HL-60 (cell line): Measurements from ENCODE around the gene PITX1.

ENCODE experiments used
- DNase-seq, 2 experiments: peaks; one replicate each; pipeline ENCODE4 v3.0.0-alpha.2; 2010 to 2020; ENCODE audit warnings: low read depth in 1 of 2, low spot score in 1 of 2
- H3K27ac ChIP-seq: fragments of 250-450 bp; sonication (Bioruptor Pico); replicated peaks from 2 replicates; pipeline ENCODE4 v1.5.1; 2020; ENCODE audit warnings: mild to moderate bottlenecking, moderate library complexity
- H3K27me3 ChIP-seq: fragments of 250-450 bp; sonication (Bioruptor Pico); 2 replicates; pipeline ENCODE4 v1.5.1; 2021; ENCODE audit warnings: mild to moderate bottlenecking, moderate library complexity; ENCODE audit not compliant: insufficient read depth, poor library complexity, severe bottlenecking
- H3K4me3 ChIP-seq: replicated peaks from 2 replicates; pipeline ENCODE4 v1.5.1; 2011; ENCODE audit warnings: mild to moderate bottlenecking, control low read depth, low read length; ENCODE audit not compliant: insufficient read depth
- GABPA ChIP-seq: IDR thresholded peaks from 2 replicates; pipeline ENCODE4 v1.6.1; 2012; ENCODE audit warnings: low read depth
- POLR2AphosphoS5 ChIP-seq: IDR thresholded peaks from 2 replicates; pipeline ENCODE4 v1.6.1; 2012; ENCODE audit warnings: low read depth
- SPI1 ChIP-seq: IDR thresholded peaks from 2 replicates; pipeline ENCODE4 v1.6.1; 2012; ENCODE audit warnings: low read depth, mild to moderate bottlenecking, borderline replicate concordance
- TF ChIP-seq, protein P1 (sequence below): IDR thresholded peaks from 2 replicates; pipeline ENCODE4 v1.6.1; 2012; ENCODE audit warnings: low read depth; ENCODE audit not compliant: insufficient replicate concordance
- TF ChIP-seq, protein P2 (sequence below): IDR thresholded peaks from one replicate; pipeline ENCODE4 v1.5.1; 2011; ENCODE audit warnings: low read length, control low read depth, inconsistent platforms; ENCODE audit not compliant: insufficient read depth

Gene PITX1

GRCh38 chr5:135079099-135079681, 45.2 kb upstream of the PITX1 start:
- TF ChIP-seq GABPA (no peak), POLR2AphosphoS5 (no peak)
- TF ChIP-seq, protein P1, sequence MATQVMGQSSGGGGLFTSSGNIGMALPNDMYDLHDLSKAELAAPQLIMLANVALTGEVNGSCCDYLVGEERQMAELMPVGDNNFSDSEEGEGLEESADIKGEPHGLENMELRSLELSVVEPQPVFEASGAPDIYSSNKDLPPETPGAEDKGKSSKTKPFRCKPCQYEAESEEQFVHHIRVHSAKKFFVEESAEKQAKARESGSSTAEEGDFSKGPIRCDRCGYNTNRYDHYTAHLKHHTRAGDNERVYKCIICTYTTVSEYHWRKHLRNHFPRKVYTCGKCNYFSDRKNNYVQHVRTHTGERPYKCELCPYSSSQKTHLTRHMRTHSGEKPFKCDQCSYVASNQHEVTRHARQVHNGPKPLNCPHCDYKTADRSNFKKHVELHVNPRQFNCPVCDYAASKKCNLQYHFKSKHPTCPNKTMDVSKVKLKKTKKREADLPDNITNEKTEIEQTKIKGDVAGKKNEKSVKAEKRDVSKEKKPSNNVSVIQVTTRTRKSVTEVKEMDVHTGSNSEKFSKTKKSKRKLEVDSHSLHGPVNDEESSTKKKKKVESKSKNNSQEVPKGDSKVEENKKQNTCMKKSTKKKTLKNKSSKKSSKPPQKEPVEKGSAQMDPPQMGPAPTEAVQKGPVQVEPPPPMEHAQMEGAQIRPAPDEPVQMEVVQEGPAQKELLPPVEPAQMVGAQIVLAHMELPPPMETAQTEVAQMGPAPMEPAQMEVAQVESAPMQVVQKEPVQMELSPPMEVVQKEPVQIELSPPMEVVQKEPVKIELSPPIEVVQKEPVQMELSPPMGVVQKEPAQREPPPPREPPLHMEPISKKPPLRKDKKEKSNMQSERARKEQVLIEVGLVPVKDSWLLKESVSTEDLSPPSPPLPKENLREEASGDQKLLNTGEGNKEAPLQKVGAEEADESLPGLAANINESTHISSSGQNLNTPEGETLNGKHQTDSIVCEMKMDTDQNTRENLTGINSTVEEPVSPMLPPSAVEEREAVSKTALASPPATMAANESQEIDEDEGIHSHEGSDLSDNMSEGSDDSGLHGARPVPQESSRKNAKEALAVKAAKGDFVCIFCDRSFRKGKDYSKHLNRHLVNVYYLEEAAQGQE = no peak
- Histone ChIP-seq H3K27me3 (no peaks in the 10 kb centered on the region), H3K4me3 (no peak overlapping the region), H3K27ac (no peak overlapping the region)
- DNase-seq = no peak

DNA sequence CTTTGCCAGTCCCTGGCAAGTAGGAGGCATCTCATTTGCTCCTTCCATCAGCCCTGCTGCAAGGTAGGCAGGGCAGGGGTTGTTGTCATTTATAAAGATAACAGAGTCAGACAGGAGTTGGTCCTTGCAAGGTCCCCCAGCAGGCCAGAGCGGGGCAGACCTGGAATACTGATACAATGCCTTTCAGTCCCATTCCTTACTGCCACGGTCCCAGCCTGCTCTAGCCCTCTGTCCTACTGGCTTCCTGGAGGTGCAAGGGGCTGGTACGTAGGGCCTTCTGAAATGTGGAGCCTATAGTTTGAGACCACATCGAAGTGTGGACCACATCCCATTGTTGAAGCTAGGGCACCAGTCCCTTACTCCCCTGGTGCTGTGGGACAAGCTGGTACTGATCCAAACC, 42.8 kb upstream of the PITX1 start:
- Histone ChIP-seq H3K4me3 (no peak overlapping the region), H3K27ac (no peak overlapping the region), H3K27me3 (no peaks in the 10 kb centered on the region)
- DNase-seq = no peak
- TF ChIP-seq POLR2AphosphoS5 = no peak
- TF ChIP-seq SPI1 = no peak
- no peak for TF ChIP-seq GABPA
- TF ChIP-seq, protein P2, sequence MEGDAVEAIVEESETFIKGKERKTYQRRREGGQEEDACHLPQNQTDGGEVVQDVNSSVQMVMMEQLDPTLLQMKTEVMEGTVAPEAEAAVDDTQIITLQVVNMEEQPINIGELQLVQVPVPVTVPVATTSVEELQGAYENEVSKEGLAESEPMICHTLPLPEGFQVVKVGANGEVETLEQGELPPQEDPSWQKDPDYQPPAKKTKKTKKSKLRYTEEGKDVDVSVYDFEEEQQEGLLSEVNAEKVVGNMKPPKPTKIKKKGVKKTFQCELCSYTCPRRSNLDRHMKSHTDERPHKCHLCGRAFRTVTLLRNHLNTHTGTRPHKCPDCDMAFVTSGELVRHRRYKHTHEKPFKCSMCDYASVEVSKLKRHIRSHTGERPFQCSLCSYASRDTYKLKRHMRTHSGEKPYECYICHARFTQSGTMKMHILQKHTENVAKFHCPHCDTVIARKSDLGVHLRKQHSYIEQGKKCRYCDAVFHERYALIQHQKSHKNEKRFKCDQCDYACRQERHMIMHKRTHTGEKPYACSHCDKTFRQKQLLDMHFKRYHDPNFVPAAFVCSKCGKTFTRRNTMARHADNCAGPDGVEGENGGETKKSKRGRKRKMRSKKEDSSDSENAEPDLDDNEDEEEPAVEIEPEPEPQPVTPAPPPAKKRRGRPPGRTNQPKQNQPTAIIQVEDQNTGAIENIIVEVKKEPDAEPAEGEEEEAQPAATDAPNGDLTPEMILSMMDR = no peak
- TF ChIP-seq, protein P1 = no peak

DNA sequence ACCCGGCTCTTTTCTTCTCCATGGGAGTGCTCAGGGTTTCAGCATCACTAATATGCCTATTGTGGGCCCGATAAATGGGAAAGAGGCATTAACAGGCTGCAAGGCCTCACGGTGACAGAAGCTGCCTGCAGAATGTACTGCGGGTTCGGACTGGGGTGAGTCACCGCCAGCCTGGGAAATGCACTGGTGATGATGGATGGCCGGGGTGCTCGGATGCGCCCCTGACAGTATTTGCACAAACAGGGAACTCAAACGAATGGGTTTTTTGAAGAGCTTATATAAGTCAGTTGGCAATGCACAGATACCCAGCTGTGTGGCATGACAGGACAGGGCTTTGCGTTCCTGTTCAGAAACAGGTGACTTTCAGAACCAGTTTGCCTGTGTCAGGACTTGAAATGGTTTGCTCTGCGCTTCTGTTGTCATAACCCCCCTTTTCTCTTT, 42.0 kb upstream of the PITX1 start:
- DNase-seq = no peak

More for the DNA sequence above, 42.0 kb upstream of the PITX1 start:
- Histone ChIP-seq H3K27me3 (no peaks in the 10 kb centered on the region), H3K27ac (no peak overlapping the region), H3K4me3 (no peak overlapping the region)
- no peak for TF ChIP-seq POLR2AphosphoS5
- TF ChIP-seq GABPA = no peak
- TF ChIP-seq SPI1 = no peak
- TF ChIP-seq, protein P1 = no peak
- TF ChIP-seq, protein P2 = no peak
